GM19324 (cell line): ENCODE measurements around the gene RABGAP1L.
"Not testable (repeated sequence)": the region's sequence is repeated elsewhere in the genome, so short reads cannot be mapped to it uniquely, and the experiment has no call there.

Experiments
- ATAC-seq: cut with Tn5 transposase; IDR thresholded peaks from one replicate; pipeline ENCODE4 v1.9.1; 2021; ENCODE audit warnings: mild to moderate bottlenecking, moderate library complexity; ENCODE audit not compliant: unreplicated experiment, low FRiP score

Gene RABGAP1L

GRCh38 chr1:174640783-174641182 lies 481.5 kb downstream of the RABGAP1L start:
- no peak for ATAC-seq

GRCh38 chr1:174642393-174642792 lies 483.1 kb downstream of the RABGAP1L start:
- no peak for ATAC-seq

GRCh38 chr1:174643206-174643605 lies 483.9 kb downstream of the RABGAP1L start:
- no peak for ATAC-seq

- ATAC-seq = not testable (repeated sequence)
These were observed 490.3 kb downstream of the RABGAP1L start for GRCh38 chr1:174649572-174649971.

- no peak for ATAC-seq
These were observed 493.4 kb downstream of the RABGAP1L start for GRCh38 chr1:174652569-174653280.

GRCh38 chr1:174654560-174654959 lies 495.2 kb downstream of the RABGAP1L start:
- ATAC-seq = no peak

GRCh38 chr1:174656409-174657059 lies 497.2 kb downstream of the RABGAP1L start:
- ATAC-seq = no peak

GRCh38 chr1:174657411-174657810 lies 498.1 kb downstream of the RABGAP1L start:
- no peak for ATAC-seq

- ATAC-seq = no peak
These were observed 498.6 kb downstream of the RABGAP1L start for GRCh38 chr1:174657893-174658292.

GRCh38 chr1:174659823-174660222 lies 500.5 kb downstream of the RABGAP1L start:
- ATAC-seq = no peak

GRCh38 chr1:174660476-174660875 lies 501.2 kb downstream of the RABGAP1L start:
- no peak for ATAC-seq

- no peak for ATAC-seq
These were observed 504.0 kb downstream of the RABGAP1L start for GRCh38 chr1:174663358-174663757.

GRCh38 chr1:174666248-174666647 lies 506.9 kb downstream of the RABGAP1L start:
- no peak for ATAC-seq

GRCh38 chr1:174671826-174672225 lies 512.5 kb downstream of the RABGAP1L start:
- no peak for ATAC-seq

GRCh38 chr1:174676856-174677255 lies 517.5 kb downstream of the RABGAP1L start:
- ATAC-seq = no peak

- ATAC-seq = no peak
These were observed 519.3 kb downstream of the RABGAP1L start for GRCh38 chr1:174678657-174679056.

- no peak for ATAC-seq
These were observed 520.8 kb downstream of the RABGAP1L start for GRCh38 chr1:174680101-174680500.

GRCh38 chr1:174682419-174683008 lies 523.2 kb downstream of the RABGAP1L start:
- ATAC-seq = no peak

- no peak for ATAC-seq
These were observed 526.9 kb downstream of the RABGAP1L start for GRCh38 chr1:174686213-174686612.

- no peak for ATAC-seq
These were observed 530.2 kb downstream of the RABGAP1L start for GRCh38 chr1:174689524-174689923.

- no peak for ATAC-seq
These were observed 530.9 kb downstream of the RABGAP1L start for GRCh38 chr1:174690266-174690665.

GRCh38 chr1:174692313-174692712 lies 533.0 kb downstream of the RABGAP1L start:
- no peak for ATAC-seq
